Stimulated activated memory B cell treated with anti-CD40 and anti-IgM and Interleukin-4, amounts not matched to agents 10 μg/mL and 1 μg/mL and 100 μg/mL, for 72 hours (primary cell): ENCODE measurements around the gene NALF2.
A peak's percentile ranks its signal among the peaks of the same experiment; 100 is the strongest.

Source experiments
- ATAC-seq: fragments of 150-1000 bp; cut with Tn5 transposase; 2 replicates; pipeline ENCODE4 v1.10.0; 2021
- H3K27ac Mint-ChIP-seq: one replicate; pipeline ENCODE4 v1.8.0; 2022; ENCODE audit warnings: mild to moderate bottlenecking, mixed read lengths
- H3K27me3 Mint-ChIP-seq: one replicate; pipeline ENCODE4 v1.8.0; 2022; ENCODE audit warnings: mixed read lengths
- H3K36me3 Mint-ChIP-seq: one replicate; pipeline ENCODE4 v1.8.0; 2022; ENCODE audit warnings: mixed read lengths
- H3K4me1 Mint-ChIP-seq: one replicate; pipeline ENCODE4 v1.8.0; 2022; ENCODE audit warnings: mixed read lengths
- H3K4me3 Mint-ChIP-seq: one replicate; pipeline ENCODE4 v1.8.0; 2022; ENCODE audit warnings: mild to moderate bottlenecking, moderate library complexity, mixed read lengths
- H3K9me3 Mint-ChIP-seq: one replicate; pipeline ENCODE4 v1.8.0; 2022; ENCODE audit warnings: mixed read lengths

NALF2 gene

GRCh38 chrX:69508610-69509009 is 4.5 kb downstream of the NALF2 start:
- H3K4me3 Mint-ChIP-seq: no peak overlapping the region
- peaks cover 51% of the 10 kb centered on the region for H3K27me3 Mint-ChIP-seq
- H3K4me1 Mint-ChIP-seq: peaks cover 5% of the 10 kb centered on the region
- H3K36me3 Mint-ChIP-seq: no peaks in the 10 kb centered on the region
- H3K9me3 Mint-ChIP-seq: no peaks in the 10 kb centered on the region
- no peak overlapping the region for H3K27ac Mint-ChIP-seq
- ATAC-seq: no peak

GRCh38 chrX:69510137-69510715 is 6.1 kb downstream of the NALF2 start:
- H3K27me3 Mint-ChIP-seq: peaks cover 51% of the 10 kb centered on the region
- no peak overlapping the region for H3K27ac Mint-ChIP-seq
- peaks cover 5% of the 10 kb centered on the region for H3K4me1 Mint-ChIP-seq
- ATAC-seq: no peak
- no peak overlapping the region for H3K4me3 Mint-ChIP-seq
- H3K36me3 Mint-ChIP-seq: no peaks in the 10 kb centered on the region
- H3K9me3 Mint-ChIP-seq: no peaks in the 10 kb centered on the region

- no peak overlapping the region for H3K27ac Mint-ChIP-seq
Measured at GRCh38 chrX:69510914-69511513, 6.9 kb downstream of the NALF2 start.

DNA sequence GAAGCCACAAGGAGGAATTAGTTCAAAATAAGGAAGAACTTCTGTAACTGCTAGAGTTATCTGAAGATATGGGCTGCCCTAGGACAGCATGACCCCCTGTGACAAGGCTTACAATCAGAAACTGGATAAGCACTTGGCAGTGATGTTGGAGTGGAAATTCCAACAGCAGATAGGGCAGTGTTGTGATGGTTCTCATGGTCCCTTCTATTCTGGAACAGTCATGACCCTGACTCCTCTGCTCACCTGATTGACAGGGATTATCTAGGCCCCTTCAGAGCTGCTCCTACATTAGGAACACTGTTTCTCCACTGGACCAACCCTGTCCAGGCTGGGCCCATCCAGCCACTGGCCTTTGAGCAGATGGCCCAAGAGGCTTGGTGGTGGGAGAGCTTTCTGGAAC is 17.9 kb downstream of the NALF2 start:
- Mint-ChIP-seq H3K27ac (no peak overlapping the region), H3K36me3 (no peaks in the 10 kb centered on the region), H3K27me3 (peaks cover 15% of the 10 kb centered on the region), H3K4me1 (no peaks in the 10 kb centered on the region), H3K9me3 (no peaks in the 10 kb centered on the region), H3K4me3 (no peak overlapping the region)
- no peak for ATAC-seq

More at GRCh38 chrX:69510914-69511513, 6.9 kb downstream of the NALF2 start:
- Mint-ChIP-seq H3K36me3 (no peaks in the 10 kb centered on the region), H3K4me3 (no peak overlapping the region), H3K9me3 (no peaks in the 10 kb centered on the region), H3K4me1 (peaks cover under 1% of the 10 kb centered on the region), H3K27me3 (peaks cover 46% of the 10 kb centered on the region)
- ATAC-seq: no peak

DNA sequence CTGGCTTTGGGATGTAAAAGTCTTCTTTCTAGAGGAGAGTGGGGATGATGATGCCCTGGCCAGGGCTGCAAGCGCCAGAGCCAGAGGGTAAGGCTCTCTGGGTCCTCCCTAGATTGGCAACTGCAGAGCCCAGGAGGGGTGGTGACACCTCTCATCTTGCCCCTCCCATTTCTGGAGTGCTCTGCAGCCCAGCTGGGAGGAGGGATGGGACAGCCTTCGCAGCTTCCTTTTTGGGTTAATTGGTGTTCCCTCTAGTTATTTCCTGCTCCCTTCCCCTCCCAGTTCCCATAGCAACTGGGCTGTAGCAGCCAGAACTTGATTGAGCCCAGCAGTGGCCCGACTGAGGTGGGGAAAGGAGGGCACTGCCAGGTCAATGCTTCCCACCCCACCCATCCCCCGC is 19.2 kb downstream of the NALF2 start:
- peaks cover 17% of the 10 kb centered on the region for H3K27me3 Mint-ChIP-seq
- no peak overlapping the region for H3K4me3 Mint-ChIP-seq
- H3K4me1 Mint-ChIP-seq: no peaks in the 10 kb centered on the region
- H3K36me3 Mint-ChIP-seq: no peaks in the 10 kb centered on the region
- ATAC-seq: no peak
- no peaks in the 10 kb centered on the region for H3K9me3 Mint-ChIP-seq
- no peak overlapping the region for H3K27ac Mint-ChIP-seq

- no peak for ATAC-seq
- H3K4me3 Mint-ChIP-seq: no peak overlapping the region
Measured at GRCh38 chrX:69524781-69525363, 20.7 kb downstream of the NALF2 start.

GRCh38 chrX:69530306-69530705 is 26.2 kb downstream of the NALF2 start:
- Mint-ChIP-seq H3K27ac (no peak overlapping the region), H3K4me3 (no peak overlapping the region), H3K36me3 (no peaks in the 10 kb centered on the region), H3K27me3 (peaks cover 17% of the 10 kb centered on the region), H3K4me1 (no peaks in the 10 kb centered on the region), H3K9me3 (no peaks in the 10 kb centered on the region)
- ATAC-seq: no peak

More at GRCh38 chrX:69524781-69525363, 20.7 kb downstream of the NALF2 start:
- Mint-ChIP-seq H3K27me3 (peaks cover 17% of the 10 kb centered on the region), H3K36me3 (no peaks in the 10 kb centered on the region), H3K27ac (no peak overlapping the region), H3K4me1 (no peaks in the 10 kb centered on the region), H3K9me3 (no peaks in the 10 kb centered on the region)

GRCh38 chrX:69531031-69531755 is 27.1 kb downstream of the NALF2 start:
- Mint-ChIP-seq H3K27me3 (peaks cover 11% of the 10 kb centered on the region), H3K4me3 (no peak overlapping the region), H3K9me3 (no peaks in the 10 kb centered on the region), H3K36me3 (no peaks in the 10 kb centered on the region), H3K4me1 (no peaks in the 10 kb centered on the region), H3K27ac (no peak overlapping the region)
- ATAC-seq: no peak

- Mint-ChIP-seq H3K36me3 (no peaks in the 10 kb centered on the region), H3K4me3 (no peak overlapping the region), H3K9me3 (no peaks in the 10 kb centered on the region), H3K27ac (no peak overlapping the region), H3K27me3 (peaks cover 24% of the 10 kb centered on the region), H3K4me1 (peaks cover 16% of the 10 kb centered on the region)
- ATAC-seq: no peak
Measured at GRCh38 chrX:69535661-69536060, 31.5 kb downstream of the NALF2 start.

- Mint-ChIP-seq H3K4me3 (peak overlapping the region; percentile 68), H3K27me3 (peaks cover 24% of the 10 kb centered on the region), H3K9me3 (no peaks in the 10 kb centered on the region), H3K36me3 (no peaks in the 10 kb centered on the region), H3K4me1 (peaks cover 16% of the 10 kb centered on the region), H3K27ac (peak overlapping the region; percentile 38)
- peak; percentile 82 for ATAC-seq
Measured at GRCh38 chrX:69538321-69538876, 34.3 kb downstream of the NALF2 start.

GRCh38 chrX:69539437-69539836 is 35.3 kb downstream of the NALF2 start:
- H3K9me3 Mint-ChIP-seq: no peaks in the 10 kb centered on the region
- peaks cover 24% of the 10 kb centered on the region for H3K27me3 Mint-ChIP-seq
- H3K4me3 Mint-ChIP-seq: no peak overlapping the region
- H3K36me3 Mint-ChIP-seq: no peaks in the 10 kb centered on the region
- peaks cover 16% of the 10 kb centered on the region for H3K4me1 Mint-ChIP-seq
- H3K27ac Mint-ChIP-seq: peak overlapping the region; percentile 38
- ATAC-seq: peak; percentile 53

- ATAC-seq: no peak
- H3K4me3 Mint-ChIP-seq: no peak overlapping the region
- no peak overlapping the region for H3K27ac Mint-ChIP-seq
- peaks cover 16% of the 10 kb centered on the region for H3K4me1 Mint-ChIP-seq
- H3K27me3 Mint-ChIP-seq: peaks cover 23% of the 10 kb centered on the region
- H3K36me3 Mint-ChIP-seq: no peaks in the 10 kb centered on the region
- H3K9me3 Mint-ChIP-seq: peaks cover 6% of the 10 kb centered on the region
Measured at GRCh38 chrX:69541956-69542355, 37.8 kb downstream of the NALF2 start.

- Mint-ChIP-seq H3K27ac (no peak overlapping the region), H3K27me3 (peaks cover 8% of the 10 kb centered on the region), H3K36me3 (no peaks in the 10 kb centered on the region), H3K4me1 (peaks cover 13% of the 10 kb centered on the region), H3K4me3 (no peak overlapping the region), H3K9me3 (peaks cover 6% of the 10 kb centered on the region)
- ATAC-seq: no peak
Measured at GRCh38 chrX:69543572-69543971, 39.4 kb downstream of the NALF2 start.

DNA sequence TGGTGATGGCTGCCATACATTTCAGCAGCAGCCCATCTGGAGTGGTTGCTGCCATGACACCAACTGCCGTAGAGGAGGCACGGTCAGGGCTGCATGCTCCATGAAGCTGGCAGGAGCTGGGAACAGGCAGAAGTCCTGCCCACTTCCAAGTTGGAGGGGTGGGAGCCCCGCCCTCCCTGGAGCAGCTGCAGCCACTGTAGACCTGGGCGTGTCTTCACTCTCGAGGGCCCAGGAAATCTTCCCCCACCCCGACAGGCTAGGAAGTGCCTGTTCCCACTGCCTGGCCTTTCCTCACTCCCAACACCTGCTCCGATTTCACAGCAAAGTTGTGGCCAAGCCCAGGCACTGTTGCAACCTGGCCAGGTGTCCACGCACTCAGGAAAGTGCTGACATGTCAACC is 42.3 kb downstream of the NALF2 start:
- Mint-ChIP-seq H3K27me3 (no peaks in the 10 kb centered on the region), H3K9me3 (peaks cover 6% of the 10 kb centered on the region), H3K36me3 (no peaks in the 10 kb centered on the region), H3K27ac (no peak overlapping the region), H3K4me1 (no peaks in the 10 kb centered on the region), H3K4me3 (no peak overlapping the region)
- ATAC-seq: no peak

- Mint-ChIP-seq H3K9me3 (peaks cover 6% of the 10 kb centered on the region), H3K4me1 (no peaks in the 10 kb centered on the region), H3K36me3 (no peaks in the 10 kb centered on the region), H3K27ac (no peak overlapping the region), H3K27me3 (no peaks in the 10 kb centered on the region), H3K4me3 (no peak overlapping the region)
- no peak for ATAC-seq
Measured at GRCh38 chrX:69546978-69547377, 42.9 kb downstream of the NALF2 start.
